ENCODE data around the gene MINDY4. TPM values are rescaled to one million over a fixed set of nuclear protein-coding genes. Genes with fewer than 3 reads are reported as not detected.
A peak's percentile ranks its signal among the peaks of the same experiment; 100 is the strongest.

Gene MINDY4
- total and polyA plus RNA-seq, 2 of the 8 experiments (the other 6 are each of a cell fraction or from before 2014, with no cell fraction given) = 1.3 to 3.6 TPM

DNA sequence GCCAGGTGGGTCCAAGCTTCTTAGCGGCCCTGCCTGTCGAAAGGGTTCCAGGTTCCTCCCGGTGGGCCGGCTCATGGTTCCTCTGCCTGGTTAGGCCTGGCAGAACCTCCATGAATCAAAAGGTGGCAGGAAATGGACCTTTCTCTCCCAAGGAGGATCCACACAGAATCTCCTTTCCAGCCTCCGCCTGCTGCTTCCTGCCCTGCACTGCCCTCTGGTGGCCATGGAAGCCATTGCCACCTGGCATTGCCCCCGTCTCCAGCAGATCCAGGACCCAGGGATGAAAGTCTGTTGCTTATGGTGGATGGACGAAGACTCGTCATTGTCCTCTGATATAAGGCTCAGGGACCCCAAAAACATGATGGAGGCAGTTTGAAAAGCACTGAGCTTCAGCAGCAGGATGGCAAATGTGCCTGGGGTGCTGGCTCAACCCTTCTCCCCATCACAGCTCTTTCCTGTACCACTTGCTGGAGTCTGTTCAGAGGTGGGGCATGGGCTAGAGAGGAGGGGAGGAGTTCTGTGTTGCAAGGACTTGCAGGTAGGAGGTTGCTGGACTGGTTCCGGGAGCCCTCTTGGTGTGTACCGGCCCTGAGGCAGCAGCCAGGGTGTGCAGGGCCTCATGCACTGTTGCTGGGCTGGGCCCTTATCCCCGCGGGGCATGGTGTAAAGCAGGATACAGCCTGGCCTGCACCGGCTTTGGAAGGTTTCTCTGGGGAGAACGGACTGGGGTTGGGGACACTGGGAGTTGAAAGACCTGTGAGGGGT lies 30.6 kb upstream of the MINDY4 start (continued):
- TF ChIP-seq, protein P1, sequence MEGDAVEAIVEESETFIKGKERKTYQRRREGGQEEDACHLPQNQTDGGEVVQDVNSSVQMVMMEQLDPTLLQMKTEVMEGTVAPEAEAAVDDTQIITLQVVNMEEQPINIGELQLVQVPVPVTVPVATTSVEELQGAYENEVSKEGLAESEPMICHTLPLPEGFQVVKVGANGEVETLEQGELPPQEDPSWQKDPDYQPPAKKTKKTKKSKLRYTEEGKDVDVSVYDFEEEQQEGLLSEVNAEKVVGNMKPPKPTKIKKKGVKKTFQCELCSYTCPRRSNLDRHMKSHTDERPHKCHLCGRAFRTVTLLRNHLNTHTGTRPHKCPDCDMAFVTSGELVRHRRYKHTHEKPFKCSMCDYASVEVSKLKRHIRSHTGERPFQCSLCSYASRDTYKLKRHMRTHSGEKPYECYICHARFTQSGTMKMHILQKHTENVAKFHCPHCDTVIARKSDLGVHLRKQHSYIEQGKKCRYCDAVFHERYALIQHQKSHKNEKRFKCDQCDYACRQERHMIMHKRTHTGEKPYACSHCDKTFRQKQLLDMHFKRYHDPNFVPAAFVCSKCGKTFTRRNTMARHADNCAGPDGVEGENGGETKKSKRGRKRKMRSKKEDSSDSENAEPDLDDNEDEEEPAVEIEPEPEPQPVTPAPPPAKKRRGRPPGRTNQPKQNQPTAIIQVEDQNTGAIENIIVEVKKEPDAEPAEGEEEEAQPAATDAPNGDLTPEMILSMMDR (IDR thresholded peaks at IDR 0.05; ENCODE audit: control extremely low read depth in 1 of 3, insufficient read depth in 1 of 3, low read depth in 1 of 3, low read length in 3 of 3) = peak; percentile 96 to 99 (median 99)
- TF ChIP-seq TAF1 (IDR thresholded peaks at IDR 0.05; ENCODE audit: low read depth, low read length) = no peak
- TF ChIP-seq MAX (IDR thresholded peaks at IDR 0.05) = peak; percentile 58
- 0 out of 2 replicates have a peak, but pooled peaks have one; percentile 20 for TF ChIP-seq CHD2 (IDR thresholded peaks at IDR 0.05; ENCODE audit: low read length)
- TF ChIP-seq GABPA (IDR thresholded peaks at IDR 0.05; ENCODE audit: borderline replicate concordance, insufficient read depth, low read length) = 0 out of 2 replicates have a peak, but pooled peaks have one; percentile 55
- TF ChIP-seq BRCA1 (IDR thresholded peaks at IDR 0.05; ENCODE audit: low read depth, low read length) = no peak
- TF ChIP-seq BCL11A (IDR thresholded peaks at IDR 0.05; ENCODE audit: low read depth in 2 of 2, low read length in 2 of 2) = no peak
- no peak for TF ChIP-seq GTF2F1 (IDR thresholded peaks at IDR 0.05; ENCODE audit: borderline replicate concordance, low read depth, low read length)
- TF ChIP-seq CBX5 (IDR thresholded peaks at IDR 0.05; ENCODE audit: low read depth, low read length) = no peak

Measured in H1 (cell line).